Measurements from ENCODE around the gene CPM. TPM values are rescaled to one million over a fixed set of nuclear protein-coding genes. Genes with fewer than 3 reads are reported as not detected.

Gene CPM
- total RNA-seq, 3 donors from 2014 or later (not counting 1 experiment from before 2014, with no cell fraction given) = 0.25 to 1.6 (median 0.68) TPM

- Histone ChIP-seq H3K4me3 (ENCODE audit: low read length) (no peak overlapping the region), H3K9me3 (ENCODE audit: control insufficient read depth, insufficient read depth, low read length) (no peaks in the 10 kb centered on the region), H3K4me1 (ENCODE audit: control insufficient read depth, insufficient read depth, low read length) (no peaks in the 10 kb centered on the region), H3K27me3 (ENCODE audit: control insufficient read depth, insufficient read depth, low read length) (no peaks in the 10 kb centered on the region), H3K27ac (ENCODE audit: low read length) (no peak overlapping the region), H3K36me3 (ENCODE audit: control insufficient read depth, insufficient read depth, low read length) (no peaks in the 10 kb centered on the region)
- Mint-ChIP-seq H3K27ac (no peak overlapping the region), H3K4me1 (no peaks in the 10 kb centered on the region), H3K27me3 (ENCODE audit: low read depth in 2 of 2) (peaks cover 0 to 19% of the 10 kb centered on the region in 2 donors), H3K4me3 (no peak overlapping the region), H3K36me3 (no peaks in the 10 kb centered on the region), H3K9me3 (no peaks in the 10 kb centered on the region)
- DNase-seq (no peak), ATAC-seq (no peak)
- WGBS (ENCODE audit: insufficient coverage) = 92% methylated on average over 3 of the region's 4 CpGs
- intact Hi-C loops (cut with micrococcal nuclease) = no loop called here
- TF ChIP-seq CTCF (IDR thresholded peaks at IDR 0.05) = no peak
Observed at GRCh38 chr12:68913682-68914081, 19.3 kb downstream of the CPM start.

- Mint-ChIP-seq H3K36me3 (no peaks in the 10 kb centered on the region), H3K4me1 (no peaks in the 10 kb centered on the region), H3K27ac (no peak overlapping the region), H3K4me3 (no peak overlapping the region), H3K9me3 (no peaks in the 10 kb centered on the region), H3K27me3 (ENCODE audit: low read depth in 2 of 2) (peaks cover 3 to 24% of the 10 kb centered on the region in 2 donors)
- H3K27me3 ChIP-seq (ENCODE audit: control insufficient read depth, insufficient read depth, low read length) = no peaks in the 10 kb centered on the region
- H3K4me3 ChIP-seq (ENCODE audit: low read length) = no peak overlapping the region
- H3K27ac ChIP-seq (ENCODE audit: low read length) = no peak overlapping the region
- DNase-seq (no peak), ATAC-seq (no peak)
- no peaks in the 10 kb centered on the region for H3K36me3 ChIP-seq (ENCODE audit: control insufficient read depth, insufficient read depth, low read length)
- WGBS (ENCODE audit: insufficient coverage) = 95% methylated on average over 2 of the region's 2 CpGs
- no peak for TF ChIP-seq CTCF (IDR thresholded peaks at IDR 0.05)
- intact Hi-C loops (cut with micrococcal nuclease) = no loop called here
- no peaks in the 10 kb centered on the region for H3K9me3 ChIP-seq (ENCODE audit: control insufficient read depth, insufficient read depth, low read length)
- H3K4me1 ChIP-seq (ENCODE audit: control insufficient read depth, insufficient read depth, low read length) = no peaks in the 10 kb centered on the region
Observed at GRCh38 chr12:68912916-68913315, 20.1 kb downstream of the CPM start.

GRCh38 chr12:68911197-68911718 lies 21.7 kb downstream of the CPM start:
- Histone ChIP-seq H3K27ac (ENCODE audit: low read length) (no peak overlapping the region), H3K4me1 (ENCODE audit: control insufficient read depth, insufficient read depth, low read length) (no peaks in the 10 kb centered on the region), H3K4me3 (ENCODE audit: low read length) (no peak overlapping the region), H3K36me3 (ENCODE audit: control insufficient read depth, insufficient read depth, low read length) (no peaks in the 10 kb centered on the region), H3K9me3 (ENCODE audit: control insufficient read depth, insufficient read depth, low read length) (no peaks in the 10 kb centered on the region), H3K27me3 (ENCODE audit: control insufficient read depth, insufficient read depth, low read length) (no peaks in the 10 kb centered on the region)
- Mint-ChIP-seq H3K27ac (no peak overlapping the region), H3K4me1 (no peaks in the 10 kb centered on the region), H3K36me3 (no peaks in the 10 kb centered on the region), H3K4me3 (no peak overlapping the region), H3K27me3 (ENCODE audit: low read depth in 2 of 2) (peaks cover 6 to 31% of the 10 kb centered on the region in 2 donors), H3K9me3 (no peaks in the 10 kb centered on the region)
- no peak for ATAC-seq
- no peak for TF ChIP-seq CTCF (IDR thresholded peaks at IDR 0.05)
- no peak for DNase-seq
- intact Hi-C loops (cut with micrococcal nuclease) = no loop called here
- 94% methylated on average over 2 of the region's 2 CpGs for WGBS (ENCODE audit: insufficient coverage)

- no peak overlapping the region for H3K4me3 Mint-ChIP-seq
- H3K27ac Mint-ChIP-seq = no peak overlapping the region
- Histone ChIP-seq H3K4me1 (ENCODE audit: control insufficient read depth, insufficient read depth, low read length) (no peaks in the 10 kb centered on the region), H3K9me3 (ENCODE audit: control insufficient read depth, insufficient read depth, low read length) (no peaks in the 10 kb centered on the region), H3K4me3 (ENCODE audit: low read length) (no peak overlapping the region), H3K27ac (ENCODE audit: low read length) (no peak overlapping the region), H3K27me3 (ENCODE audit: control insufficient read depth, insufficient read depth, low read length) (no peaks in the 10 kb centered on the region), H3K36me3 (ENCODE audit: control insufficient read depth, insufficient read depth, low read length) (no peaks in the 10 kb centered on the region)
- no peaks in the 10 kb centered on the region for H3K9me3 Mint-ChIP-seq
- peaks cover 6 to 26% of the 10 kb centered on the region in 2 donors for H3K27me3 Mint-ChIP-seq (ENCODE audit: low read depth in 2 of 2)
- TF ChIP-seq CTCF (IDR thresholded peaks at IDR 0.05) = no peak
- no peak for DNase-seq
- no peaks in the 10 kb centered on the region for H3K4me1 Mint-ChIP-seq
- no CpG with 5 or more reads among the region's 2 CpGs for WGBS (ENCODE audit: insufficient coverage)
- intact Hi-C loops (cut with micrococcal nuclease) = no loop called here
- no peaks in the 10 kb centered on the region for H3K36me3 Mint-ChIP-seq
- no peak for ATAC-seq
Observed at GRCh38 chr12:68910128-68910527, 22.8 kb downstream of the CPM start.

All from natural killer cell (primary cell).